Measurements from ENCODE around the gene OR9A2.

Gene OR9A2

GRCh38 chr7:143013893-143014292, 13.0 kb downstream of the OR9A2 start:
- H3K27ac ChIP-seq (ENCODE audit: low read depth, low read length), result peak overlapping the region; percentile 91
- no peak for TF ChIP-seq CTCF (IDR thresholded peaks at IDR 0.05; ENCODE audit: low read depth, low read length, poor library complexity, severe bottlenecking)
- no peak for TF ChIP-seq EZH2phosphoT487 (IDR thresholded peaks at IDR 0.05; ENCODE audit: borderline replicate concordance, low read length)
- peaks cover 98% of the 10 kb centered on the region for H3K4me1 ChIP-seq (ENCODE audit: control insufficient read depth, low read length)
- H3K4me2 ChIP-seq (ENCODE audit: low read length), result peak overlapping the region; percentile 97
- peaks cover 29% of the 10 kb centered on the region for H3F3A ChIP-seq (ENCODE audit: control insufficient read depth, insufficient read depth)
- no peaks in the 10 kb centered on the region for H4K20me1 ChIP-seq (ENCODE audit: control insufficient read depth, insufficient read depth, low read depth, low read length)
- H3K36me3 ChIP-seq (ENCODE audit: control insufficient read depth, low read length), result peaks cover 17% of the 10 kb centered on the region
- peaks cover 3% of the 10 kb centered on the region; the same call in 1 of the 2 replicates for H3K79me2 ChIP-seq (ENCODE audit: control insufficient read depth, low read length)
- H3K9me3 ChIP-seq (ENCODE audit: control insufficient read depth, insufficient read depth, low read length), result 0 out of 2 replicates have a peak, but pooled peaks cover 3% of the 10 kb centered on the region
- no peaks in the 10 kb centered on the region for H3K9me2 ChIP-seq (replicated peaks; ENCODE audit: control insufficient read depth, low read length)
- peak overlapping the region; percentile 76 for H3K4me3 ChIP-seq (ENCODE audit: low read length)
- no peaks in the 10 kb centered on the region for H3K27me3 ChIP-seq (ENCODE audit: control insufficient read depth, low read length)

GRCh38 chr7:143013473-143013872, 13.5 kb downstream of the OR9A2 start:
- Histone ChIP-seq H3F3A (ENCODE audit: control insufficient read depth, insufficient read depth) (peaks cover 33% of the 10 kb centered on the region), H3K27me3 (ENCODE audit: control insufficient read depth, low read length) (no peaks in the 10 kb centered on the region), H3K9me3 (ENCODE audit: control insufficient read depth, insufficient read depth, low read length) (no peaks in the 10 kb centered on the region), H3K27ac (ENCODE audit: low read depth, low read length) (peak overlapping the region; percentile 91), H3K9me2 (replicated peaks; ENCODE audit: control insufficient read depth, low read length) (no peaks in the 10 kb centered on the region), H3K4me1 (ENCODE audit: control insufficient read depth, low read length) (peaks cover 98% of the 10 kb centered on the region), H3K79me2 (ENCODE audit: control insufficient read depth, low read length) (peaks cover 3% of the 10 kb centered on the region; the same call in 1 of the 2 replicates), H3K4me2 (ENCODE audit: low read length) (peak overlapping the region; percentile 97), H4K20me1 (ENCODE audit: control insufficient read depth, insufficient read depth, low read depth, low read length) (no peaks in the 10 kb centered on the region), H3K4me3 (ENCODE audit: low read length) (peak overlapping the region; percentile 76), H3K36me3 (ENCODE audit: control insufficient read depth, low read length) (peaks cover 13% of the 10 kb centered on the region; the same call in 1 of the 2 replicates)
- no peak for TF ChIP-seq EZH2phosphoT487 (IDR thresholded peaks at IDR 0.05; ENCODE audit: borderline replicate concordance, low read length)
- TF ChIP-seq CTCF (IDR thresholded peaks at IDR 0.05; ENCODE audit: low read depth, low read length, poor library complexity, severe bottlenecking), result no peak

- peaks cover 31% of the 10 kb centered on the region for H3F3A ChIP-seq (ENCODE audit: control insufficient read depth, insufficient read depth)
- peaks cover 3% of the 10 kb centered on the region; the same call in 1 of the 2 replicates for H3K79me2 ChIP-seq (ENCODE audit: control insufficient read depth, low read length)
- no peaks in the 10 kb centered on the region for H4K20me1 ChIP-seq (ENCODE audit: control insufficient read depth, insufficient read depth, low read depth, low read length)
- peak overlapping the region; percentile 91 for H3K27ac ChIP-seq (ENCODE audit: low read depth, low read length)
- H3K4me2 ChIP-seq (ENCODE audit: low read length), result peak overlapping the region; percentile 97
- H3K4me1 ChIP-seq (ENCODE audit: control insufficient read depth, low read length), result peaks cover 96% of the 10 kb centered on the region
- no peak for TF ChIP-seq EZH2phosphoT487 (IDR thresholded peaks at IDR 0.05; ENCODE audit: borderline replicate concordance, low read length)
- no peak for TF ChIP-seq CTCF (IDR thresholded peaks at IDR 0.05; ENCODE audit: low read depth, low read length, poor library complexity, severe bottlenecking)
- H3K36me3 ChIP-seq (ENCODE audit: control insufficient read depth, low read length), result peaks cover 11% of the 10 kb centered on the region; the same call in 1 of the 2 replicates
- no peaks in the 10 kb centered on the region for H3K9me3 ChIP-seq (ENCODE audit: control insufficient read depth, insufficient read depth, low read length)
- no peaks in the 10 kb centered on the region for H3K9me2 ChIP-seq (replicated peaks; ENCODE audit: control insufficient read depth, low read length)
- no peaks in the 10 kb centered on the region for H3K27me3 ChIP-seq (ENCODE audit: control insufficient read depth, low read length)
- peak overlapping the region; percentile 76 for H3K4me3 ChIP-seq (ENCODE audit: low read length)
These were observed 14.5 kb downstream of the OR9A2 start for GRCh38 chr7:143012409-143012808.
